Stimulated activated naive CD8-positive, alpha-beta T cell treated with anti-CD3 and anti-CD28 coated beads, Interleukin-15, Interleukin-2, amounts not matched to agents 100 U/mL and 50 U/mL, for 24 hours (primary cell): ENCODE data around the gene UGT2B28.
"Not testable (repeated sequence)": the region's sequence is repeated elsewhere in the genome, so short reads cannot be mapped to it uniquely, and the experiment has no call there.

Experiments
- ATAC-seq: fragments of 150-1000 bp; cut with Tn5 transposase; one replicate; pipeline ENCODE4 v1.10.0; 2021
- DNase-seq: peaks from one replicate; pipeline ENCODE4 v3.0.0; 2021

UGT2B28 gene

GRCh38 chr4:69280081-69280480 is at the start of gene UGT2B28:
UGT2B28 (plus strand) TSS chr4:69280475; CDS start chr4:69280501, 26 bp downstream.
- DNase-seq, ATAC-seq: not testable (repeated sequence)

- ATAC-seq (no peak), DNase-seq (no peak)
These were observed 41.2 kb upstream of the UGT2B28 start for GRCh38 chr4:69239092-69239491.

GRCh38 chr4:69239557-69240168 is 40.6 kb upstream of the UGT2B28 start:
- DNase-seq = no peak
- no peak for ATAC-seq

GRCh38 chr4:69240787-69241186 is 39.5 kb upstream of the UGT2B28 start:
- DNase-seq, ATAC-seq: not testable (repeated sequence)

- not testable (repeated sequence) for DNase-seq, ATAC-seq
These were observed 38.5 kb upstream of the UGT2B28 start for GRCh38 chr4:69241746-69242145.

GRCh38 chr4:69242562-69243240 is 37.6 kb upstream of the UGT2B28 start:
- not testable (repeated sequence) for DNase-seq, ATAC-seq

- not testable (repeated sequence) for DNase-seq, ATAC-seq
These were observed 29.4 kb upstream of the UGT2B28 start for GRCh38 chr4:69250884-69251283.

- not testable (repeated sequence) for ATAC-seq
These were observed 27.0 kb upstream of the UGT2B28 start for GRCh38 chr4:69253147-69253772.

GRCh38 chr4:69268612-69269011 is 11.7 kb upstream of the UGT2B28 start:
- ATAC-seq, DNase-seq: not testable (repeated sequence)

More at GRCh38 chr4:69253147-69253772, 27.0 kb upstream of the UGT2B28 start:
- not testable (repeated sequence) for DNase-seq

- DNase-seq, ATAC-seq: not testable (repeated sequence)
These were observed 16.1 kb downstream of the UGT2B28 start for GRCh38 chr4:69296356-69296755.

- not testable (repeated sequence) for ATAC-seq, DNase-seq
These were observed 28.3 kb downstream of the UGT2B28 start for GRCh38 chr4:69308426-69309033.

GRCh38 chr4:69309549-69310076 is 29.3 kb downstream of the UGT2B28 start:
- ATAC-seq, DNase-seq: not testable (repeated sequence)

GRCh38 chr4:69310262-69310661 is 30.0 kb downstream of the UGT2B28 start:
- DNase-seq, ATAC-seq: not testable (repeated sequence)

- ATAC-seq = not testable (repeated sequence)
- peak; percentile 11 for DNase-seq
These were observed 37.5 kb downstream of the UGT2B28 start for GRCh38 chr4:69317669-69318298.

GRCh38 chr4:69321153-69321729 is 41.0 kb downstream of the UGT2B28 start:
- ATAC-seq = no peak
- DNase-seq = no peak

GRCh38 chr4:69322055-69322454 is 41.8 kb downstream of the UGT2B28 start:
- no peak for DNase-seq
- no peak for ATAC-seq

GRCh38 chr4:69323284-69323683 is 43.0 kb downstream of the UGT2B28 start:
- no peak for ATAC-seq
- no peak for DNase-seq

GRCh38 chr4:69330345-69331047 is 50.2 kb downstream of the UGT2B28 start:
- DNase-seq (no peak), ATAC-seq (no peak)

- not testable (repeated sequence) for ATAC-seq, DNase-seq
These were observed 51.0 kb downstream of the UGT2B28 start for GRCh38 chr4:69331304-69331703.

GRCh38 chr4:69335485-69335884 is 55.2 kb downstream of the UGT2B28 start:
- not testable (repeated sequence) for DNase-seq

GRCh38 chr4:69343114-69343513 is 62.8 kb downstream of the UGT2B28 start:
- DNase-seq, ATAC-seq: not testable (repeated sequence)

More at GRCh38 chr4:69335485-69335884, 55.2 kb downstream of the UGT2B28 start:
- ATAC-seq = not testable (repeated sequence)
